ENCODE data around the gene CD80. TPM values are rescaled to one million over a fixed set of nuclear protein-coding genes. Genes with fewer than 3 reads are reported as not detected.

The CD80 gene
- total RNA-seq, 1 donor from 2014 or later, result not detected

DNA sequence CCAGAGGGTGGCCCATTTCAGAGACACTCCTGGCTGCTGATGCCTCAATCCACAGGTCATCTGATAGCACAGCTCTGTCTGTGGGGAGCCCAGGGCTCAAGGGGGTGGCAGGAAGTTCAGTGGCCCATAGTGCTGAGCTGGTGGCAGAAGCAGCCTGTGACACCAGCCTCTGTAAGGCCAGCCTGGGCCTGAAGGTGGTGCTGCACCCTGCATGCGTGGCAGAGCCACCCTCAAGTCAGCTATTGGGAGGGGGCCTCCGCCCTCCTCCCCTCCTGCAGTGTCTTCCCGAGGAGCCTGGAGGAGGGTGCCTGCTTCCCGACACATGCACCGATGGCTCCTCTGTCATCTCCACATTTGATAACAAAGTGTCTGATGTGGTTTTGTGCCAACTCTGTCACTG lies 41.3 kb upstream of the CD80 start:
- DNase-seq (ENCODE audit: low read depth) (no peak), FAIRE-seq (no peak)
- Histone ChIP-seq H3K4me3 (ENCODE audit: low read depth, low read length) (no peak overlapping the region), H3K36me3 (ENCODE audit: control insufficient read depth, insufficient read depth, low read length) (no peaks in the 10 kb centered on the region), H3K27me3 (ENCODE audit: control insufficient read depth, insufficient read depth, low read length) (no peaks in the 10 kb centered on the region)
- TF ChIP-seq, protein P1, sequence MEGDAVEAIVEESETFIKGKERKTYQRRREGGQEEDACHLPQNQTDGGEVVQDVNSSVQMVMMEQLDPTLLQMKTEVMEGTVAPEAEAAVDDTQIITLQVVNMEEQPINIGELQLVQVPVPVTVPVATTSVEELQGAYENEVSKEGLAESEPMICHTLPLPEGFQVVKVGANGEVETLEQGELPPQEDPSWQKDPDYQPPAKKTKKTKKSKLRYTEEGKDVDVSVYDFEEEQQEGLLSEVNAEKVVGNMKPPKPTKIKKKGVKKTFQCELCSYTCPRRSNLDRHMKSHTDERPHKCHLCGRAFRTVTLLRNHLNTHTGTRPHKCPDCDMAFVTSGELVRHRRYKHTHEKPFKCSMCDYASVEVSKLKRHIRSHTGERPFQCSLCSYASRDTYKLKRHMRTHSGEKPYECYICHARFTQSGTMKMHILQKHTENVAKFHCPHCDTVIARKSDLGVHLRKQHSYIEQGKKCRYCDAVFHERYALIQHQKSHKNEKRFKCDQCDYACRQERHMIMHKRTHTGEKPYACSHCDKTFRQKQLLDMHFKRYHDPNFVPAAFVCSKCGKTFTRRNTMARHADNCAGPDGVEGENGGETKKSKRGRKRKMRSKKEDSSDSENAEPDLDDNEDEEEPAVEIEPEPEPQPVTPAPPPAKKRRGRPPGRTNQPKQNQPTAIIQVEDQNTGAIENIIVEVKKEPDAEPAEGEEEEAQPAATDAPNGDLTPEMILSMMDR (IDR thresholded peaks at IDR 0.05; ENCODE audit: insufficient read depth, low read length, severe bottlenecking), result peak; percentile 52

DNA sequence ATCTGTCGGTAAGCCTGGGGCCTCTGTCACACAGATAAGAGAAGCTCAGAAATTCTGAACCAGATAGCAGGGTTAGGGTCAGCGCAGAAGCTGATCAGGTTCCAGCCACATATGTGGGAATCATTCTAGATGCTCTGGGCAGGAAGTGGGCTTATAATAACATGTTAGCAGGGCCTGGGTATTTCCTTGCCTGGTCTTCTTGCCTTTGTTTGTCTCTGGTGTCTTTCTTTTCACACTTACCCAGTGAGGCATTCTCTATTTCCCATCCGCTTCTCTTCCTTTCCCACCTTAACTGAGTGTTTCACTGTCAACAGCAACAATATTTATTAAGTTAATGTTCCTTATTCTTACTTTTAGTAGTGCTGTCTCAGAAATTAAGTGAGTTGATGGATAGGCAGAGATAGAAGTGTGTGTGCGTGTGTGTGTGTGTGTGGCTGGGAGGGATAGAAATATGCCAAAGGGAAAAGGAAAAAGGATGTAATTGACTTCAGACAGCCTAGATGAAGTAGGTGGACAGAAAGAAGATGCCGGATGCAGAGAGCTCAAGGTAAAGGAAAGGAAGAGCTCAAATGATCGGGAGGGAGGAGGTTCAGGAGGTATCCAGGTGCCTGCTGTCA lies 40.3 kb upstream of the CD80 start:
- H3K4me3 ChIP-seq (ENCODE audit: low read depth, low read length), result no peak overlapping the region
- no peaks in the 10 kb centered on the region for H3K36me3 ChIP-seq (ENCODE audit: control insufficient read depth, insufficient read depth, low read length)
- no peak for DNase-seq (ENCODE audit: low read depth)
- no peak for FAIRE-seq
- no peaks in the 10 kb centered on the region for H3K27me3 ChIP-seq (ENCODE audit: control insufficient read depth, insufficient read depth, low read length)
- TF ChIP-seq, protein P1 (IDR thresholded peaks at IDR 0.05; ENCODE audit: insufficient read depth, low read length, severe bottlenecking), result no peak

DNA sequence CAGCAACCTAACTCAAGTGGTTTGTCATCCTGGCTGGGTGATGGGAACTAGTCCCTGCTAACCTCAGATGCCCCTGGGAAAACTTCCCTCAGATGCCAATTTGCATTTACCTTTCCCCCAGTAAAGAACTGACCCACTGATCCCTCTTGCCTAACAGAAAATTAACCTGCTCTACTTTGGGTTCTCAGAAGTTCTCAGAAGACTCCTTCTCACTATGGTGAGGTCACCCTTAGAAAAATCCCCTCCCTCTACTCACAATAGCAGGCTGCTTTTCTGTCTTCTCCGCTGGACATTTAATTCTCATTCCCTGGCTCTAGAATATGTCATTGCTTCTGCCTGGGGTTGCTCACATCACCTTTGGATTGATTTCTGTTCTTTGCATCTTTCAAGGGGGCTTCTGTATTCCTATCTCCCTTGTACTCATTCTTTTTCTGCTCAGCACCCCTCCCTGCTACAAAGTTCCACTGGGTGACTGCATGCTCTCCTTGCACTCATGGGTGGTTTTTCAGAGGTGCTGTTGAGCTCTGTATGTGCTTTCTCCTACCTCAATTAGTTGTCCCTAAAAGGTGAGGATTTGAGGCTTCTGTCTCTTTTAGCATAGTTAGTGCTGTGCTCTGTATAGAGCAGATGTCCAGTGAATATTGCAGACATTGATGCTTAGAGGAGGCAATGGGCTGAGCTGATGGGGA lies 39.1 kb upstream of the CD80 start:
- TF ChIP-seq, protein P1 (IDR thresholded peaks at IDR 0.05; ENCODE audit: insufficient read depth, low read length, severe bottlenecking), result no peak
- FAIRE-seq (no peak), DNase-seq (ENCODE audit: low read depth) (no peak)
- Histone ChIP-seq H3K4me3 (ENCODE audit: low read depth, low read length) (no peak overlapping the region), H3K36me3 (ENCODE audit: control insufficient read depth, insufficient read depth, low read length) (no peaks in the 10 kb centered on the region), H3K27me3 (ENCODE audit: control insufficient read depth, insufficient read depth, low read length) (no peaks in the 10 kb centered on the region)

DNA sequence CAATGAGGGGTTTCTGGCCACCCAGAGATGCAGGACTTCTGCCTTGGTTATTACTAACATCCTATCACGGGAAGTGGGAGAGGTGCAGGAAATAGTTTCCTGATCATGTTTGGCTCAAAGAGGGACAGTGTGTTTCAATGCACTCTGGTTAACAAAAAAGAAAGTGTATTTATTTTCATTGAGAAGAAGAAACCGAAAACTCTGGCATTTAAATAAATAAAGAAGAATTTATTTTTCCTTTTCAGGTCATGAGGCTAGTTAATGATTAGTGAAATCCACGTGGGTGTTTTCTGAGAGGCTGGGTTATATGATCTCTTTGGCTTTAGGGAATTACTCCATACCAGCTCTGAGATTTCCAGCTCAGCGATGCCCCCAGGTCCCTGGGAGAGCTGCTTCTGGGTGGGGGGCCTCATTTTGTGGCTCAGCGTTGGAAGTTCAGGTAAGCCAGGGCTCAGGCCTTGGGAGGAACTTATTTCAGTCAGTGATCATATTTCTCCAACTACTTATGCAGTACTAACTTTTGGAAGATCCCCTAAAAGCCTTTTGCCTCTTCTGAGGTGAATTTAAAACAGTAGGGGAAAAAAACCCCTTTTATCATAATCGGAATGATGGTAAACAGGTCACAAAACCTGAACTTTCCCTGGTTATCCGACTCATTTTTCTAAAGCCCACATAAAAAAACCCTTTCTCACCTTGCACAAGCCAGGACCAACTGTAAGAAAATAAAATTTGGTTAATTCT lies 38.3 kb upstream of the CD80 start, which contains the start of gene PLA1A:
PLA1A (plus strand) TSS at position 338 of the 741 bp plus-strand sequence; CDS start at position 367, 29 bp downstream.
- Histone ChIP-seq H3K4me3 (ENCODE audit: low read depth, low read length) (no peak within 1 kb of the TSS), H3K36me3 (ENCODE audit: control insufficient read depth, insufficient read depth, low read length) (no peaks in the 10 kb centered on the region), H3K27me3 (ENCODE audit: control insufficient read depth, insufficient read depth, low read length) (no peaks in the 10 kb centered on the region)
- TF ChIP-seq, protein P1 (IDR thresholded peaks at IDR 0.05; ENCODE audit: insufficient read depth, low read length, severe bottlenecking), result no peak
- no peak for DNase-seq (ENCODE audit: low read depth)
- FAIRE-seq, result no peak

- H3K27me3 ChIP-seq (ENCODE audit: control insufficient read depth, insufficient read depth, low read length), result no peaks in the 10 kb centered on the region
- TF ChIP-seq, protein P1 (IDR thresholded peaks at IDR 0.05; ENCODE audit: insufficient read depth, low read length, severe bottlenecking), result no peak
- no peak for DNase-seq (ENCODE audit: low read depth)
- no peaks in the 10 kb centered on the region for H3K36me3 ChIP-seq (ENCODE audit: control insufficient read depth, insufficient read depth, low read length)
- H3K4me3 ChIP-seq (ENCODE audit: low read depth, low read length), result no peak overlapping the region
- no peak for FAIRE-seq
Observed at GRCh38 chr3:119596398-119596797, 37.0 kb upstream of the CD80 start.
